Prostate gland (tissue), 2 donors: Measurements from ENCODE around the gene RGS21. TPM values are rescaled to one million over a fixed set of nuclear protein-coding genes. Genes with fewer than 3 reads are reported as not detected.

ENCODE experiments used
- DNase-seq: peaks from one replicate; pipeline ENCODE4 v3.0.0-alpha.2; 2019; ENCODE audit warnings: low spot score
- H3K27ac ChIP-seq, 2 donors: fragments of 200-600 bp; sonication (generic); 2 replicates each; pipeline ENCODE4 v1.5.1; 2017 to 2019
- H3K27me3 ChIP-seq: fragments of 200-600 bp; sonication (generic); replicated peaks from 2 replicates; pipeline ENCODE4 v1.5.1; 2019; ENCODE audit not compliant: insufficient read depth
- H3K36me3 ChIP-seq, 2 donors: fragments of 200-600 bp; sonication (generic); 1 replicate in 1 of 2; 2 replicates in 1 of 2; pipeline versions ENCODE4 v1.5.1 to v1.8.1; 2017 to 2019
- H3K4me1 ChIP-seq: fragments of 200-600 bp; sonication (generic); replicated peaks from 2 replicates; pipeline ENCODE4 v1.5.1; 2019
- H3K4me3 ChIP-seq, 2 donors: fragments of 200-600 bp; sonication (generic); 2 replicates each; pipeline ENCODE4 v1.5.1; 2017 to 2019
- H3K9me3 ChIP-seq: fragments of 200-600 bp; sonication (generic); 2 replicates; pipeline ENCODE4 v1.5.1; 2017
- POLR2A ChIP-seq: fragments of 450-650 bp; IDR thresholded peaks from one replicate; pipeline ENCODE4 v1.6.1; 2016; ENCODE audit warnings: antibody characterized with exemption, mild to moderate bottlenecking
- POLR2AphosphoS5 ChIP-seq: sonication (generic); formaldehyde crosslinking; IDR thresholded peaks from one replicate; pipeline ENCODE4 v1.6.1; 2017; ENCODE audit warnings: antibody characterized with exemption
- WGBS: methylation state at CpG from one replicate; pipeline ENCODE4 v1.1.5; 2018; 5-methylcytosine and 5-hydroxymethylcytosine counted together
- intact Hi-C: fragments of 100-400 bp; cut with DNase I; formaldehyde crosslinking; loops from one replicate; pipeline ENCODE4 v1.14.2; 2022
- total RNA-seq, 2 donors: library from RNA; depleted of rRNA; stranded (reverse); fragments of >200 nt; gene quantifications; one replicate each; pipeline ENCODE4 v1.1.0, GENCODE V29; 2016
- TF ChIP-seq, protein P1 (sequence below), 4 experiments: fragments of 200-600 bp in 2 of 4; fragments of 450-650 bp in 2 of 4; sonication (generic) in 2 of 4; IDR thresholded peaks; 1 replicate in 3 of 4; 2 replicates in 1 of 4; pipeline ENCODE4 v1.5.1; 2016 to 2019; ENCODE audit warnings: antibody characterized with exemption in 4 of 4, mild to moderate bottlenecking in 2 of 4, moderate library complexity in 2 of 4

RGS21 gene
- not detected for total RNA-seq

GRCh38 chr1:192316942-192317450 lies at the start of gene RGS21:
Gene RGS21 (plus strand): TSS chr1:192316992. CDS start chr1:192343037, 26,045 bp downstream.
- TF ChIP-seq, protein P1, sequence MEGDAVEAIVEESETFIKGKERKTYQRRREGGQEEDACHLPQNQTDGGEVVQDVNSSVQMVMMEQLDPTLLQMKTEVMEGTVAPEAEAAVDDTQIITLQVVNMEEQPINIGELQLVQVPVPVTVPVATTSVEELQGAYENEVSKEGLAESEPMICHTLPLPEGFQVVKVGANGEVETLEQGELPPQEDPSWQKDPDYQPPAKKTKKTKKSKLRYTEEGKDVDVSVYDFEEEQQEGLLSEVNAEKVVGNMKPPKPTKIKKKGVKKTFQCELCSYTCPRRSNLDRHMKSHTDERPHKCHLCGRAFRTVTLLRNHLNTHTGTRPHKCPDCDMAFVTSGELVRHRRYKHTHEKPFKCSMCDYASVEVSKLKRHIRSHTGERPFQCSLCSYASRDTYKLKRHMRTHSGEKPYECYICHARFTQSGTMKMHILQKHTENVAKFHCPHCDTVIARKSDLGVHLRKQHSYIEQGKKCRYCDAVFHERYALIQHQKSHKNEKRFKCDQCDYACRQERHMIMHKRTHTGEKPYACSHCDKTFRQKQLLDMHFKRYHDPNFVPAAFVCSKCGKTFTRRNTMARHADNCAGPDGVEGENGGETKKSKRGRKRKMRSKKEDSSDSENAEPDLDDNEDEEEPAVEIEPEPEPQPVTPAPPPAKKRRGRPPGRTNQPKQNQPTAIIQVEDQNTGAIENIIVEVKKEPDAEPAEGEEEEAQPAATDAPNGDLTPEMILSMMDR (IDR thresholded peaks at IDR 0.05), result no peak
- TF ChIP-seq POLR2A (no peak), POLR2AphosphoS5 (no peak)
- Histone ChIP-seq H3K9me3 (no peaks in the 10 kb centered on the region), H3K4me3 (no peak within 1 kb of the TSS), H3K27ac (no peak within 1 kb of the TSS), H3K4me1 (no peaks in the 10 kb centered on the region), H3K27me3 (no peaks in the 10 kb centered on the region), H3K36me3 (no peaks in the 10 kb centered on the region)
- DNase-seq, result no peak
- intact Hi-C loops, result no loop called here
- WGBS, result 15% methylated on average over 2 of the region's 2 CpGs

GRCh38 chr1:192268468-192269052 lies 48.2 kb upstream of the RGS21 start:
- no peak for DNase-seq
- TF ChIP-seq POLR2AphosphoS5 (no peak), POLR2A (no peak)
- TF ChIP-seq, protein P1 (IDR thresholded peaks at IDR 0.05), result no peak
- Histone ChIP-seq H3K27ac (no peak overlapping the region), H3K4me3 (no peak overlapping the region), H3K27me3 (no peaks in the 10 kb centered on the region), H3K4me1 (no peaks in the 10 kb centered on the region), H3K36me3 (no peaks in the 10 kb centered on the region), H3K9me3 (no peaks in the 10 kb centered on the region)
- WGBS, result 90% methylated on average over 6 of the region's 6 CpGs
- intact Hi-C loops, result no loop called here

- TF ChIP-seq POLR2A, result no peak
- TF ChIP-seq, protein P1 (IDR thresholded peaks at IDR 0.05), result no peak
- TF ChIP-seq POLR2AphosphoS5, result no peak
- no peaks in the 10 kb centered on the region for H3K9me3 ChIP-seq
- H3K27ac ChIP-seq, result no peak overlapping the region
- no peaks in the 10 kb centered on the region for H3K4me1 ChIP-seq
- intact Hi-C loops, result no loop called here
- 92% methylated on average over 1 of the region's 1 CpG for WGBS
- no peak overlapping the region for H3K4me3 ChIP-seq
- no peak for DNase-seq
- H3K27me3 ChIP-seq, result no peaks in the 10 kb centered on the region
- no peaks in the 10 kb centered on the region for H3K36me3 ChIP-seq
Measured at GRCh38 chr1:192270398-192270797, 46.4 kb upstream of the RGS21 start.

- Histone ChIP-seq H3K27me3 (no peaks in the 10 kb centered on the region), H3K9me3 (no peaks in the 10 kb centered on the region), H3K4me3 (no peak overlapping the region), H3K4me1 (no peaks in the 10 kb centered on the region), H3K36me3 (no peaks in the 10 kb centered on the region), H3K27ac (no peak overlapping the region)
- intact Hi-C loops, result no loop called here
- TF ChIP-seq POLR2AphosphoS5, result no peak
- TF ChIP-seq POLR2A, result no peak
- 72% methylated on average over 3 of the region's 3 CpGs for WGBS
- DNase-seq, result no peak
Measured at GRCh38 chr1:192272732-192273131, 44.1 kb upstream of the RGS21 start.

DNA sequence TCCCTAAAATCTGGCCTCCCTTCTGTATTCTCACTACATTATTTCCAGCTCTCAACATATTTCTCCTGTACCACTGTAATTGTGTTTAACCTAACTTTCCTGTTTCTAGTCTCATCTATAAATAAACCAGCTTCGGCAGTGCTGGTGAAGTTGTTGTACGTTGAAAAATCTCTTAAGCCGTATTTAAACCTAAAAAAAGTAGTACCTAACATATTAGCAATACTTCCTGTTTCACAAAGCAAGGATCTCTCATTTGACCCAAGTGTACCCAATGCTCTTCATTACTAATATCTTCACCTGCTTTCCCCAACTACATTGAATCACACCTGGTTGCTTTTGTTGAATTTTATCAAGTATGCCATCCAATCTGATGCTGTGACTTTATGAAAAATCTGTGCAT lies 42.2 kb upstream of the RGS21 start:
- intact Hi-C loops, result no loop called here
- no peaks in the 10 kb centered on the region for H3K27me3 ChIP-seq
- H3K4me3 ChIP-seq, result no peak overlapping the region
- H3K27ac ChIP-seq, result no peak overlapping the region
- WGBS, result 87% methylated on average over 3 of the region's 3 CpGs
- no peaks in the 10 kb centered on the region for H3K4me1 ChIP-seq
- TF ChIP-seq POLR2AphosphoS5, result no peak
- TF ChIP-seq POLR2A, result no peak
- TF ChIP-seq, protein P1 (IDR thresholded peaks at IDR 0.05), result no peak
- no peak for DNase-seq
- H3K36me3 ChIP-seq, result no peaks in the 10 kb centered on the region
- H3K9me3 ChIP-seq, result no peaks in the 10 kb centered on the region
